ENCODE results near the gene SRPK3.
"Not testable (repeated sequence)": the region's sequence is repeated elsewhere in the genome, so short reads cannot be mapped to it uniquely, and the experiment has no call there.

The SRPK3 gene

DNA sequence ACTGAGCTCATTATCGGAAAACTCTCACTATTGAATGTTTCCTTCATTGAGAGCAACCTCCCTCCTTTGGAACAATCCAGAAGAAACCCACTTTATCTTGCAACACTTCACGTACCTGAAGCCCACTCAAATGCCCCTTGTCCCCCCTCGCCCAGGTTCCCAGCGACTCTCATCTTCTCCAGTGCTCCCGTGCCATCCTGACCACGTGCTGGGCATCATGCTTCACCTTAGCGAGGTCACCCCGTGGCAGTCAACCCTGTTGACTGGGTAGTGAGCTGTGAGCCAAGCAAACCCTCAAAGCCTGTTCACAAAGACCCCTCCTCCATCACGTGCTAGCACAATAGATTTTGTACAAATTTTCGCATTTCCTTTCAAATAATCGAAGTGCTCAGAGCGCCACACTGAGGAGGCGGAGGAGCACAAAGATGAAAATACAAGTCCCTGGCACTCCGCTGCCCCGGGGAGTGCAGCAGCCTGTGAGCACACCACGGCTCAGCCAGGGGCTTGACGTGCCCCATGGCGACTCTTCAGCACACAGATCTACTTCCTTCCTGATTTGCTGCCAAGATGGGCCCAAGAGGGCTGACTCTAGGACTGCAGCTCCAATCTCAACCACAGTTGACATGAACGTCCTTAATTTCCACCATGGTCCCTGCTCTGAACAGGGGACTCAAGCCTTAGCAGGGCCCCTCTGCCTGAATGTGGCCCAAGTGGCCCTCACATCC lies 33.9 kb downstream of the SRPK3 start:
- DNase-seq = no peak

GRCh38 chrX:153816831-153817690 lies 36.2 kb downstream of the SRPK3 start:
- DNase-seq = no peak

DNA sequence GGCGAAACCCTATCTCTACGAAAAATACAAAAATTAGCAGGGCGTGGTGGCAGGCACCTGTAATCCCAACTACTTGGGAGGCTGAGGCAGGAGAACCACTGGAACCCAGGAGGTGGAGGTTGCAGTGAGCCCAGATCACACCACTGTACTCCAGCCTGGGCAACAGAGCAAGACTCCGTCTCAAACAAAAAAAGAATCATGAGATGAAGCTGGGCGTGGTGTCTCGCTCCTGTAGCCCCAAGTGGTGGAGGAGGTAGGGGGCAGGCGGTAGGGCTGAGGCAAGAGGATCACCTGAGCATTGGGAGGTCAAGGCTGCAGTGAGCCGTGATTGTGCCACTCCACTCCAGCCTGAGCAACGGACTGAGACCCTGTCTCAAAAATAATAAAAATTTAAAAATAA lies 37.2 kb downstream of the SRPK3 start:
- DNase-seq = not testable (repeated sequence)

DNA sequence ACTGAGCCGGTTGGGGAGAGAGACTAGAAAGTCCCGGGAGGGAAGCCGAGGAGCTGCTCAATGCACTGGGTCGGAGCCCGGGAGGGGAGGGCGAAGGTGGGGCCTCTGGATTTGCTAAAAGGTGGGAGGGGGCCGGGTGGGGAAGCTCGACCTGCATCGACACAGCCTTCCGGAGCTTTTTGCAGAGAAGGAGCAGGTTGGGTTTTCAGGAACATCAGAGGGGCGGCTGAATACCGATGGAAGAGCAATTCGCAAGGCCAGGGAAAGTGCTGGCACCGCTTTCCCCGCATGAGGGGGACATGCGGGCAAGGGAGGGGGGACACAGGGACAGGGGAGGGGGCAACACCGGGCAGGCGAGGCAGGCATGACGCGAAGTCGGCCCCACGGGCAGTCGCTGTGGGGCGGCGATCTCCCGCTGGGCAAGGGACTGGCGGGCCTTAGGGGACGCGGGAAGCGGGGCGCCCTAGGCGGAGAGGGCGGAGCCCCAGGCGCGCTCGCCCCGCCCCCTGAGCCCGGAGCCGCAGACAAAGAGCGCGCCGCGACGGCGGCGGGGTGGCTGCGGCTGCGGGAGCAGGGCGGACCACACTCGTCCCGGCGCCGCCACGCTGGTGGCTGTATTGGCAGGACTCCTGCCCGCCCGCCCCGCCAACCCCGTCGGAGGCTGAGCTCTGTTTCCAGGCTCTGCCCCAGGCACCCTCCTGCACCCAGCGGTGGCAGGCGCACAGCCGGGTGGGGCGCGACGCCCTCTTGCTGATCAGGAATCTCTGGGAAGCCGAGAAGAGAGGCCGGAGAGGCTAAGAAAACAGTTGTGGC lies 37.9 kb downstream of the SRPK3 start:
- peak in 1 of 2 experiments; percentile 3 for DNase-seq

GRCh38 chrX:153819384-153820040 lies 38.7 kb downstream of the SRPK3 start:
- no peak for DNase-seq

- DNase-seq = no peak
Observed at GRCh38 chrX:153820601-153821000, 39.8 kb downstream of the SRPK3 start.

DNA sequence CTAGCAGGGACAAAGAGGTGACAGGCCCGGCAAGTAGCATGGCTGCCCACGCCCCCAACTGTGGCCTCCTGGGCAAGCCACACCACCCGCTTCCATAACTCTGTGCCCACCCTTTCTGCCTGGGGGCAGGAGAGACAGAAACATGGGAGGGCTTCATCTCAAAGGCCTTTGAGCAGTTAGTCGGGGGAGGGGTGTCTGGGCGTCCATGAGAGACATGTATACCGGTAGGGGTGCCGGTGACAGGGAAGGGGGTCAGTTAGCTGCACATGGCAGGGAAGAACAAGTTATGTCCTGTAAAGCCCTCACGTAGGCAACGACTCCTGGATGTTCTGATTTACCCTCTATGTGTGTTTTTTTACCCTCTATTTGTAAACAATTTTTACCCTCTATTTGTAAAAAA lies 40.2 kb downstream of the SRPK3 start:
- no peak for DNase-seq

- DNase-seq = no peak
Observed at GRCh38 chrX:153824348-153824747, 43.5 kb downstream of the SRPK3 start.

GRCh38 chrX:153825042-153825441 lies 44.2 kb downstream of the SRPK3 start:
- DNase-seq = no peak

DNA sequence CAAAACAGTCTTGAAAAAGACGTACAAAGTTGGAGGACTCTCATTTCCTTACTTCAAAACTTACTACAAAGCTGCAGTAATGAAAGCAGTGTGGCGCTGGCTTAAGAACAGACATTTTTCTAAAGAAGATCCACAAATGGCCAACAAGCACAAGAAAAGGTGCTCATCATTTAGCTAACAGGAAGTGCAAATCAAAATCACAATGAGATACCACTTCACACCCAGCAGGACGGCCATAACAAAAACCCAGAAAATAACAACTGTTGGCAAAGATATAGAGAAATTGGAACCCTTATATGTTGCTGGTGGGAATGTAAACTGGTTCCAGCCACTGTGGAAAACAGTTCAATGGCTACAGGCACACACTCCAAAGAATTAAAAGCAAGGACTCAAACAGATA lies 46.2 kb downstream of the SRPK3 start:
- DNase-seq = no peak

DNA sequence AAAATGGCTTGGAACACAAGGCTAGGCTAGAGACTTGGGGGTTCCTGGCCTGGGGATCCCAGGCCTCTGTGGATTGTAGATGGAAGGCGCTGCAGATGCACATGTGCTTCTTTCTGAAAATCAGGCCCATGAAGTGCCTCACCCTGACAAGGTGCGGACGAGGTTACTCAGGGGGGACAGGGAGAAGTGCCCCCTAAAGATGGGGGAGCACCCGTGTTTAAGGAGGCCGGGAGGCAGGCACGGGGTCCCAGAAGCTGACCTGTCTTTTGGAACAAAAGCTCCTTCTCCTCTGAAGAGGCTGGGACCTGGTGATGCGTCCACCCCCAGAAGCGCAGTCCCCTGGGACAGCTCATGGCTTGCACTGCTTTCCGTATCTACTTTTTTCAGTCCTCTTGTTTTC lies 47.1 kb downstream of the SRPK3 start:
- DNase-seq = no peak

- DNase-seq = no peak
Observed at GRCh38 chrX:153828308-153828707, 47.5 kb downstream of the SRPK3 start.

GRCh38 chrX:153828723-153829548 lies 48.1 kb downstream of the SRPK3 start:
- DNase-seq = no peak

DNA sequence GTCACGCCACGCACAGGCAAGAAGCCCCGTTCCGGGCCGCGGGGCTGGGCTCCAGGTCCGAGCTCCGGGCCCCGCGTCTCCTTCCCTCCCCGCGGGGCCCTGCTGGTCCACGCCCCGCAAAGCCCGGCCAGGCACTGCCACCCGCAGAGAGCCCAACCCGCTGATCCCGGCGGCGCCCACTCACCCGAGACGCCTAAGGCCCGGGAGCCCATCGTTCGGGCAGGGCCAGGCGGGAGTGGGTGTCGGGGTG lies 48.6 kb downstream of the SRPK3 start:
- DNase-seq = no peak

GRCh38 chrX:153829799-153830639 lies 49.2 kb downstream of the SRPK3 start, which contains the start of gene PDZD4:
Gene PDZD4, minus strand, starts transcription at chrX:153830544. Its CDS starts 246 bp downstream, at chrX:153830298.
- DNase-seq = no peak

DNA sequence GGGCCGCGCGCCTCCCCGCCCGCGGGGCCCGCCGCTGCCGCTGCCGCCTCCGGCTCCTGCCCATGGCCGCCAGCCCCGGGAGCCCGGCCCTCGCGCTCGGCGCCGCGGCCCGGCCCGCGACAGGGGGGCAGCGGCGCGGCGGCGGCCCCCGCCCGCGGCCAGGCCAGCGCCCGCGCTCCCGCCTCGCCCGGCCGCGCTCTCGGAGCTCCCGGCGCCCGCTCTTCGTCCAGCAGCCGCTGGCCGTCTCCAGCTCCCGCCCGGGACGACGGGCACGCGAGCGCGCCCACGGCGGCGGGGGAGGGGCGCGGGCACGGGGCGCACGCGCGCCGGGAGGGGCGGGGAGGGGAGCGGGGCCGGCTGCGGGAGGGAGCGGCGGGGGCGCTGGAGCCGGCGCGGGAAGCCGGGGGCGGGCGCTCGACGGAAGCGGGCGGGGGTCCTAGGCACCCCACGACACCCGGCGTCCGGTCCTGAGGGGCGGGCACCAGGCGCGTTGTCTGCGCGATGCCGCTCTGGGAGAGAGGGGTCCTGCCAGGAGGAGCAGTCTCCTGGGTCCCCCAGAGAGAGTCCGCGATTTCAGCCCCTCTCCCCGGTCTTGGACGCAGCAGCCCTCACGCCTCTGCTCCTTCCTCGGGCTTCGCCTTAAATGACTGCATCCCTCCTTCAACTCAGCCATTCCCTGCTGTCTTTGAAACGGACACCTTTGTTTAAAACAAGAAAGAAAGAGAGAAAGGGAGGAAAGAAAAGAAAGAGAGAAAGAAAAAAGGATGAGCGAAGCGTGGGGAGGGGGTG lies 50.0 kb downstream of the SRPK3 start:
- no peak for DNase-seq

DNA sequence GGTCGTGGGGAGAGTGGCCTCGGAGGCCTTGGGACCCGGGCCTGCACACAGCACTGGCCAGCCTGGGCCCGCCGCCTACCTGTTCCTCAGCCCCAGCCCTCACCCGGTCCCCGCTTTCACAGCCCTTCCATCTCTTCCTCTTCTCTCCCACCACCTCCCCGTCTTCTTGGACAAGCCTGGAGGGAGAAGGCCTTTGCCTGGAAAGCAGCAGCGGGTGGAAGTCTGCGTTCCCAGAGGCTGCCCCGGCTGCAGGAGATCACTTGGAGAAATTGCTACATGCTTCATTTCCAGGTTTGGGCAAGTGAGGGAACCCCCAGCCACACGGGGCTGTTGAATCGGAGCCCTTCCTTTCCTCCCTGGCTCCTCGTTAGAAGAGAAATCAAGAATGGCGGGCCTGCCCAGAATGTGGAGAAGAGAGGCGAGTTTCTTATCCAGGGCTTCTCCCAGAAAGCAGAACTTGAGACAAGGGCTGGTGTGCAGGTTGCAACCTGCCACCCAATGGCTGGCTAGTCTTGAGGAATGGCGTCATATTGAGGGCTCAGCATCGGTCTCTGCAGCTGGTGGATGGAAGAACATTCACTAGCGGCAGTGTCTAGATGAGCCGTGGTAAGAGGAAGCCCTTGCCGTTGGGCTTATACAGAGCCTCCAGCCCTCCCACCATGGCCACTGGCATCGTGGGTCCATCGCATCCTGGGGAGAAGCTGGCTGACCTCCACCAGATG lies 50.7 kb downstream of the SRPK3 start:
- no peak for DNase-seq

- no peak for DNase-seq
Observed at GRCh38 chrX:153832728-153833127, 51.9 kb downstream of the SRPK3 start.
